Keratinocyte (primary cell): ENCODE data around the gene ZNF804B. TPM values are rescaled to one million over a fixed set of nuclear protein-coding genes. Genes with fewer than 3 reads are reported as not detected.

Source experiments
- DNase-seq: peaks from one replicate; pipeline ENCODE4 v3.0.0-alpha.2; 2011; ENCODE audit warnings: low read depth, missing footprints, low spot score
- FAIRE-seq: peaks from 2 replicates; lab custom pipeline; 2011; peaks lifted over from hg19 to GRCh38; lab: Jason Lieb, UNC
- H2AFZ ChIP-seq: 2 replicates; pipeline ENCODE4 v1.6.0; 2012; ENCODE audit warnings: low read length, control low read depth, inconsistent platforms; ENCODE audit not compliant: control insufficient read depth
- H3K27ac ChIP-seq: 2 replicates; pipeline ENCODE4 v1.5.1; 2011; ENCODE audit warnings: low read length; ENCODE audit not compliant: control insufficient read depth, insufficient read depth
- H3K27me3 ChIP-seq: 3 replicates; pipeline ENCODE4 v1.6.0; 2011; ENCODE audit warnings: low read length; ENCODE audit not compliant: control insufficient read depth, insufficient read depth; ENCODE audit errors: extremely low read depth
- H3K36me3 ChIP-seq, 2 experiments: 2 replicates in 1 of 2; 3 replicates in 1 of 2; pipeline ENCODE4 v1.5.1; 2011; ENCODE audit warnings: low read length in 2 of 2, mild to moderate bottlenecking in 1 of 2; ENCODE audit not compliant: control insufficient read depth in 2 of 2, insufficient read depth in 2 of 2; ENCODE audit errors: extremely low read depth in 1 of 2
- H3K4me1 ChIP-seq: 3 replicates; pipeline ENCODE4 v1.5.1; 2011; ENCODE audit warnings: low read length; ENCODE audit not compliant: control insufficient read depth, insufficient read depth; ENCODE audit errors: extremely low read depth
- H3K4me2 ChIP-seq: 3 replicates; pipeline ENCODE4 v1.6.0; 2011; ENCODE audit warnings: low read depth, low read length; ENCODE audit not compliant: control insufficient read depth, insufficient read depth; ENCODE audit errors: extremely low read depth
- H3K4me3 ChIP-seq, 3 experiments: fragments of 200-600 bp in 1 of 3; sonication (generic) in 1 of 3; 2 replicates in 2 of 3; 3 replicates in 1 of 3; pipeline ENCODE4 v1.5.1; 2011 to 2016; ENCODE audit warnings: low read length in 3 of 3, mild to moderate bottlenecking in 3 of 3, control low read depth in 2 of 3, inconsistent platforms in 1 of 3, low read depth in 1 of 3, mixed read lengths in 1 of 3, mixed run types in 1 of 3, moderate library complexity in 1 of 3; ENCODE audit not compliant: control insufficient read depth in 2 of 3, insufficient read depth in 2 of 3; ENCODE audit errors: extremely low read depth in 1 of 3
- H3K79me2 ChIP-seq: 2 replicates; pipeline ENCODE4 v1.6.0; 2012; ENCODE audit warnings: low read length; ENCODE audit not compliant: control insufficient read depth, insufficient read depth
- H3K9ac ChIP-seq: 3 replicates; pipeline ENCODE4 v1.6.0; 2011; ENCODE audit warnings: low read length; ENCODE audit not compliant: control insufficient read depth, insufficient read depth; ENCODE audit errors: extremely low read depth
- H3K9me1 ChIP-seq: 3 replicates; pipeline ENCODE4 v1.6.0; 2011; ENCODE audit warnings: low read length; ENCODE audit not compliant: control insufficient read depth, insufficient read depth; ENCODE audit errors: extremely low read depth
- H3K9me3 ChIP-seq: 2 replicates; pipeline ENCODE4 v1.5.1; 2012; ENCODE audit warnings: low read depth, low read length; ENCODE audit not compliant: control insufficient read depth
- H4K20me1 ChIP-seq: 3 replicates; pipeline ENCODE4 v1.6.0; 2011; ENCODE audit warnings: low read length; ENCODE audit not compliant: control insufficient read depth, insufficient read depth; ENCODE audit errors: extremely low read depth
- CTCF ChIP-seq, 3 experiments: IDR thresholded peaks in 1 of 3; conservative IDR thresholded peaks in 1 of 3; optimal IDR thresholded peaks in 1 of 3; 2 replicates in 2 of 3; 3 replicates in 1 of 3; pipeline versions ENCODE3 to v1.5.1; 2011; ENCODE audit warnings: low read length in 3 of 3, mild to moderate bottlenecking in 3 of 3, moderate library complexity in 2 of 3, control low read depth in 1 of 3, inconsistent platforms in 1 of 3; ENCODE audit not compliant: insufficient read depth in 2 of 3; ENCODE audit errors: extremely low read depth in 1 of 3
- EZH2 ChIP-seq: IDR thresholded peaks from one replicate; pipeline ENCODE4 v1.6.1; 2012; ENCODE audit warnings: inconsistent platforms, mild to moderate bottlenecking, low read length, moderate library complexity
- dilution Hi-C: fragments of 300-500 bp; cut with MboI; formaldehyde crosslinking; loops from one replicate; pipeline ENCODE4 v1.7.0; 2020; ENCODE audit warnings: low sequenced_read_pairs; ENCODE audit not compliant: extremely low pct_ligation_motif_present
- polyA plus RNA-seq, 5 experiments: library from polyadenylated mRNA; depleted of rRNA in 3 of 5; stranded (reverse) in 3 of 5; stranded (forward) in 1 of 5; unstranded in 1 of 5; fragments of >200 nt; gene quantifications; 1 replicate in 1 of 5; 2 replicates in 3 of 5; 3 replicates in 1 of 5; pipeline versions ENCODE4 v1.2.1 to v1.2.3, GENCODE V29; 2011 to 2012; ENCODE audit warnings: missing spikeins in 2 of 5, low read depth in 1 of 5, low replicate concordance in 1 of 5

The ZNF804B gene
- polyA plus RNA-seq, 1 donor (not counting 4 experiments of a cell fraction or from before 2014, with no cell fraction given), result not detected

DNA sequence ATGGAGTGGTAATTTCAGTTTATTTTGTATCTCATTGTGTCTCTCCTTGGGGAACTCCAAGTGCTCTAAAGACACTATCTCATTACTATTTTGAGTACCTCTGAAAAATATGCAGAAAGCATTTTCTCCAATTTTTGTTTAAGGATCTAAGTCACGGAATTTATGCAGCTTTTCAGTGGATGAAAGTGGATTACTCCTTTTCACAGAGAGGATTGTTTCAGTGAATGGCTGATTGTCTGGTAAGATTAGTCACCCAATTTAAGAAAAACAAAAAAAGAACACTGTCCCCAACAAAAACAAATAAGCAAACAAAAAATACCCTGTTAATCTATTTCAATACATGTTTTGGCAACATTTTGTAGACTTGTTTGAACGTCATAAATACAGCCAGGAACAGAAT, 374.3 kb downstream of the ZNF804B start:
- Histone ChIP-seq H3K27me3 (no peaks in the 10 kb centered on the region), H3K4me3 (no peak overlapping the region), H4K20me1 (no peaks in the 10 kb centered on the region), H3K4me1 (no peaks in the 10 kb centered on the region), H3K4me2 (no peak overlapping the region), H3K27ac (no peak overlapping the region), H3K9me1 (no peaks in the 10 kb centered on the region), H2AFZ (no peak overlapping the region), H3K9ac (no peak overlapping the region), H3K9me3 (no peaks in the 10 kb centered on the region), H3K79me2 (no peaks in the 10 kb centered on the region), H3K36me3 (no peaks in the 10 kb centered on the region)
- TF ChIP-seq EZH2 (no peak), CTCF (optimal IDR thresholded peaks at IDR 0.05 in 1 of 3, IDR thresholded peaks at IDR 0.05 in 1 of 3, conservative IDR thresholded peaks at IDR 0.05 in 1 of 3; ENCODE audit: extremely low read depth in 1 of 3, insufficient read depth in 2 of 3, low read length in 3 of 3) (no peak)
- FAIRE-seq (no peak), DNase-seq (no peak)
- dilution Hi-C loops, result no loop called here

- Histone ChIP-seq H2AFZ (no peak overlapping the region), H3K4me2 (no peak overlapping the region), H4K20me1 (no peaks in the 10 kb centered on the region), H3K9me1 (no peaks in the 10 kb centered on the region), H3K36me3 (no peaks in the 10 kb centered on the region), H3K27me3 (no peaks in the 10 kb centered on the region), H3K9ac (no peak overlapping the region), H3K9me3 (no peaks in the 10 kb centered on the region), H3K79me2 (no peaks in the 10 kb centered on the region), H3K4me1 (no peaks in the 10 kb centered on the region), H3K4me3 (no peak overlapping the region), H3K27ac (no peak overlapping the region)
- no peak for DNase-seq
- dilution Hi-C loops, result no loop called here
- TF ChIP-seq EZH2 (no peak), CTCF (optimal IDR thresholded peaks at IDR 0.05 in 1 of 3, IDR thresholded peaks at IDR 0.05 in 1 of 3, conservative IDR thresholded peaks at IDR 0.05 in 1 of 3; ENCODE audit: extremely low read depth in 1 of 3, insufficient read depth in 2 of 3, low read length in 3 of 3) (no peak)
- no peak for FAIRE-seq
These were observed 386.3 kb downstream of the ZNF804B start for GRCh38 chr7:89145801-89146200.
